ENCODE data around the gene GRB14.

DNA sequence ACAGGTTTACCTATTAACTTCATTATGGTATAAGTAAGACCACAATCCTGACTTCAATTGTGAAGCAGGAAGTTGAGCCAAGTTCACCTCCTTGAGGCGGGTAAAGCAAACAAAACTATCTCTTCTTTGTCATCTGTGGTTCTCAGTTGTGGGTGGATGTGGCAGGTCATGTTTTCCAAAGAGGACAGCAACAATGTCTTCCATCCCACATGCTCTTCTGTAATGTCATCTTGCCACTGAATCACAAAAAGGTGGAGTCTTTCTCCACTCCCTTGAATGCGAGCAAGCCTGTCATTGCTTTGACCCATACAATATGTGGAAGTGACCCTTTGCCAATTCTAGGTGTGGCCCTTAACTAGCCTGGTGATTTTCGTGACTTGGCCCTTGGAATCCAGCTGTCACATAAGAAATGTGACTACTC is 98.7 kb downstream of the GRB14 start:
- TF ChIP-seq, protein P1, sequence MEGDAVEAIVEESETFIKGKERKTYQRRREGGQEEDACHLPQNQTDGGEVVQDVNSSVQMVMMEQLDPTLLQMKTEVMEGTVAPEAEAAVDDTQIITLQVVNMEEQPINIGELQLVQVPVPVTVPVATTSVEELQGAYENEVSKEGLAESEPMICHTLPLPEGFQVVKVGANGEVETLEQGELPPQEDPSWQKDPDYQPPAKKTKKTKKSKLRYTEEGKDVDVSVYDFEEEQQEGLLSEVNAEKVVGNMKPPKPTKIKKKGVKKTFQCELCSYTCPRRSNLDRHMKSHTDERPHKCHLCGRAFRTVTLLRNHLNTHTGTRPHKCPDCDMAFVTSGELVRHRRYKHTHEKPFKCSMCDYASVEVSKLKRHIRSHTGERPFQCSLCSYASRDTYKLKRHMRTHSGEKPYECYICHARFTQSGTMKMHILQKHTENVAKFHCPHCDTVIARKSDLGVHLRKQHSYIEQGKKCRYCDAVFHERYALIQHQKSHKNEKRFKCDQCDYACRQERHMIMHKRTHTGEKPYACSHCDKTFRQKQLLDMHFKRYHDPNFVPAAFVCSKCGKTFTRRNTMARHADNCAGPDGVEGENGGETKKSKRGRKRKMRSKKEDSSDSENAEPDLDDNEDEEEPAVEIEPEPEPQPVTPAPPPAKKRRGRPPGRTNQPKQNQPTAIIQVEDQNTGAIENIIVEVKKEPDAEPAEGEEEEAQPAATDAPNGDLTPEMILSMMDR (IDR thresholded peaks at IDR 0.05) = no peak
- TF ChIP-seq POLR2A (IDR thresholded peaks at IDR 0.05) = no peak

Measured in uterus (tissue), 2 donors.